Panc1 (cell line): Measurements from ENCODE around the gene MPP3. TPM values are rescaled to one million over a fixed set of nuclear protein-coding genes. Genes with fewer than 3 reads are reported as not detected.

Experiments used
- ATAC-seq: fragments of 200-7000 bp; cut with Tn5 transposase; 2 replicates; pipeline ENCODE4 v1.9.1; 2020; ENCODE audit warnings: mild to moderate bottlenecking, moderate library complexity
- BruUV-seq: library from RNA; stranded (reverse); fragments of 400-500 nt; replicated peaks from 2 replicates; lab custom pipeline; 2021; lab: Mats Ljungman, UMichigan
- CTCF ChIA-PET: fragments of 300-600 bp; sonication (Branson Sonifier 250); formaldehyde crosslinking; loops from one replicate; lab custom pipeline; 2022; ENCODE audit warnings: antibody characterized with exemption; lab: Charles Lee
- POLR2A ChIA-PET: fragments of 300-600 bp; sonication (Branson Sonifier 250); formaldehyde crosslinking; loops from one replicate; lab custom pipeline; 2022; ENCODE audit warnings: antibody characterized with exemption; lab: Charles Lee
- DNase-seq: peaks from one replicate; pipeline ENCODE4 v3.0.0-alpha.2; 2010; ENCODE audit warnings: low read depth, low spot score
- H3K27ac ChIP-seq: 2 replicates; pipeline ENCODE4 v1.5.1; 2011; ENCODE audit warnings: mild to moderate bottlenecking, low read length, inconsistent platforms
- H3K27me3 ChIP-seq: fragments of 200-500 bp; sonication (Bioruptor generic); 2 replicates; pipeline ENCODE4 v1.6.0; 2014; ENCODE audit warnings: low read length, inconsistent platforms; ENCODE audit not compliant: control insufficient read depth, insufficient read depth
- H3K36me3 ChIP-seq: fragments of 200-500 bp; sonication (Bioruptor generic); 2 replicates; pipeline ENCODE4 v1.5.1; 2014; ENCODE audit warnings: inconsistent platforms, mild to moderate bottlenecking, low read length, moderate library complexity; ENCODE audit not compliant: control insufficient read depth, insufficient read depth
- H3K4me1 ChIP-seq: 2 replicates; pipeline ENCODE4 v1.5.1; 2011; ENCODE audit warnings: inconsistent platforms, mild to moderate bottlenecking, low read length, moderate library complexity; ENCODE audit not compliant: control insufficient read depth, insufficient read depth
- H3K4me3 ChIP-seq, 2 experiments: 2 replicates each; pipeline ENCODE4 v1.5.1; 2011 to 2012; ENCODE audit warnings: low read depth in 2 of 2, low read length in 2 of 2, mild to moderate bottlenecking in 2 of 2, inconsistent platforms in 1 of 2, moderate library complexity in 1 of 2
- H3K9me3 ChIP-seq: fragments of 200-500 bp; sonication (Bioruptor generic); 2 replicates; pipeline ENCODE4 v1.5.1; 2014; ENCODE audit warnings: low read depth, mild to moderate bottlenecking, inconsistent platforms, low read length, moderate library complexity; ENCODE audit not compliant: control insufficient read depth, insufficient read depth
- POLR2AphosphoS5 ChIP-seq: IDR thresholded peaks from 2 replicates; pipeline ENCODE4 v1.6.1; 2012; ENCODE audit warnings: mild to moderate bottlenecking, low read depth, low read length, moderate library complexity
- SIN3A ChIP-seq: IDR thresholded peaks from 2 replicates; pipeline ENCODE4 v1.6.1; 2012; ENCODE audit warnings: low read depth, mild to moderate bottlenecking, low read length, moderate library complexity, borderline replicate concordance; ENCODE audit not compliant: insufficient read depth
- TCF7L2 ChIP-seq: IDR thresholded peaks from 2 replicates; pipeline ENCODE4 v1.6.1; 2011; ENCODE audit warnings: mild to moderate bottlenecking, low read depth, low read length, inconsistent platforms
- in situ Hi-C: cut with HindIII; loops from 2 replicates; pipeline ENCODE4 v1.10.0; 2016; ENCODE audit warnings: low sequenced_read_pairs, low pct_unique_long_range_greater_than_20kb
- intact Hi-C: fragments of 100-400 bp; cut with micrococcal nuclease; formaldehyde crosslinking; loops from one replicate; pipeline ENCODE4 v1.10.0; 2022; ENCODE audit not compliant: unreplicated experiment
- total RNA-seq: library from RNA; stranded (reverse); gene quantifications from one replicate; pipeline ENCODE4 v1.2.1, GENCODE V29; 2021; ENCODE audit not compliant: unreplicated experiment
- TF ChIP-seq, protein P1 (sequence below): fragments of 450-650 bp; IDR thresholded peaks from 2 replicates; pipeline ENCODE4 v1.5.1; 2017; ENCODE audit warnings: mild to moderate bottlenecking
- TF ChIP-seq, protein P2 (sequence below), 2 experiments: IDR thresholded peaks; 2 replicates each; pipeline ENCODE4 v1.6.1; 2011 to 2012; ENCODE audit warnings: low read depth in 2 of 2, control low read depth in 1 of 2, low read length in 1 of 2, mild to moderate bottlenecking in 1 of 2, moderate library complexity in 1 of 2; ENCODE audit not compliant: insufficient read depth in 1 of 2

MPP3 gene
- total RNA-seq, 1 experiment from 2014 or later = 7.1 TPM

DNA sequence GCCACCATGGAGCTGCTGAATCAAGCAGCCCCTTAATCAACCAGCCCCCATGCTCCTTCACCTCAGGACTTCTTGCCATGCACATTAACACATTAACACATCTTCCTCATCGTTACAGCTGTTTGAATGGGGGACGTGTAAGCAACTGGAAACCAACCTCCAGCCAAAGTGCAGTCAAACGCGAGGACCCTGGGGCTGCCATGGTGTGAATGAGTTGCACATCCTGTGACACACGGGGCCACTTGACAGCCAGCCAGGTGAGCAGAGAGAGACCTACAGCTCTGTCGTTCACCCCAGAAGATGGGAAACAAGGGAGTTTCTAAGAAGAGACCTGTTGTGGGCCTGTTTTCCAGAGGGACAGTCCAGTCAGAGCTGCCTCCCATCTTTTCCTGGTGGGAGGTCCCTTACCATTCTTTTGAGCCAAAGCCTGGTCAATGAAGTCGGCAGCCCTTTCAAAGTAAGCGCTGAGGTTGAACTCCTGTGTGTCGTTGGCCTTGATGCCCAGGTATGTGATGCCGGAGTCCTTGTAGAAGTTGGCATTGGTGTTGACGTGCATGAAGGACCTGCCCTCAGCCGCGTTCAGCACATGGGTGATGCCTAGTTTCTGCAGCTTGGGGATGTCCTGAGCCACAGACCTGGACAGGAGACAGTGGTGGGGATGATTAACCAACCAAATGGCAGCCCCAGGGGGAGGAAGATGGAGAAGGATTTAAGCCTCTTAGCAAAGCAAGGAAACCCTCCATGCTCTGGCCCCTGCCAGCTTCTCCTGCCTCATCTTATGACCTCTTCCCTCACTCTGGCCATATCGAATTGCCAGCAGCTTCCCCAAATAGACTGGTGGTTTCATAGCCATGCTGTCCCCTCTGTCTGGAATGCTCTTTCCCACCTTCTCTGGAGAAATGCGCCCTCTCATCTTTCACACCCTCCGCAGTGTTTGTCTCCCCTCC is 58.4 kb downstream of the MPP3 start:
- H3K4me3 ChIP-seq = no peak overlapping the region
- peaks cover 9% of the 10 kb centered on the region; the same call in 1 of the 2 replicates for H3K4me1 ChIP-seq
- ChIA-PET POLR2A (no interaction called here), CTCF (no interaction called here)
- in situ Hi-C loops (no loop called here), intact Hi-C loops (no loop called here)
- H3K9me3 ChIP-seq = no peaks in the 10 kb centered on the region
- no TSS peak for BruUV-seq
- DNase-seq (no peak), ATAC-seq (no peak)
- H3K27me3 ChIP-seq = no peaks in the 10 kb centered on the region
- TF ChIP-seq POLR2AphosphoS5 = no peak
- no peak for TF ChIP-seq TCF7L2
- TF ChIP-seq, protein P1, sequence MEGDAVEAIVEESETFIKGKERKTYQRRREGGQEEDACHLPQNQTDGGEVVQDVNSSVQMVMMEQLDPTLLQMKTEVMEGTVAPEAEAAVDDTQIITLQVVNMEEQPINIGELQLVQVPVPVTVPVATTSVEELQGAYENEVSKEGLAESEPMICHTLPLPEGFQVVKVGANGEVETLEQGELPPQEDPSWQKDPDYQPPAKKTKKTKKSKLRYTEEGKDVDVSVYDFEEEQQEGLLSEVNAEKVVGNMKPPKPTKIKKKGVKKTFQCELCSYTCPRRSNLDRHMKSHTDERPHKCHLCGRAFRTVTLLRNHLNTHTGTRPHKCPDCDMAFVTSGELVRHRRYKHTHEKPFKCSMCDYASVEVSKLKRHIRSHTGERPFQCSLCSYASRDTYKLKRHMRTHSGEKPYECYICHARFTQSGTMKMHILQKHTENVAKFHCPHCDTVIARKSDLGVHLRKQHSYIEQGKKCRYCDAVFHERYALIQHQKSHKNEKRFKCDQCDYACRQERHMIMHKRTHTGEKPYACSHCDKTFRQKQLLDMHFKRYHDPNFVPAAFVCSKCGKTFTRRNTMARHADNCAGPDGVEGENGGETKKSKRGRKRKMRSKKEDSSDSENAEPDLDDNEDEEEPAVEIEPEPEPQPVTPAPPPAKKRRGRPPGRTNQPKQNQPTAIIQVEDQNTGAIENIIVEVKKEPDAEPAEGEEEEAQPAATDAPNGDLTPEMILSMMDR = no peak
- no peak for TF ChIP-seq SIN3A
- TF ChIP-seq, protein P2, sequence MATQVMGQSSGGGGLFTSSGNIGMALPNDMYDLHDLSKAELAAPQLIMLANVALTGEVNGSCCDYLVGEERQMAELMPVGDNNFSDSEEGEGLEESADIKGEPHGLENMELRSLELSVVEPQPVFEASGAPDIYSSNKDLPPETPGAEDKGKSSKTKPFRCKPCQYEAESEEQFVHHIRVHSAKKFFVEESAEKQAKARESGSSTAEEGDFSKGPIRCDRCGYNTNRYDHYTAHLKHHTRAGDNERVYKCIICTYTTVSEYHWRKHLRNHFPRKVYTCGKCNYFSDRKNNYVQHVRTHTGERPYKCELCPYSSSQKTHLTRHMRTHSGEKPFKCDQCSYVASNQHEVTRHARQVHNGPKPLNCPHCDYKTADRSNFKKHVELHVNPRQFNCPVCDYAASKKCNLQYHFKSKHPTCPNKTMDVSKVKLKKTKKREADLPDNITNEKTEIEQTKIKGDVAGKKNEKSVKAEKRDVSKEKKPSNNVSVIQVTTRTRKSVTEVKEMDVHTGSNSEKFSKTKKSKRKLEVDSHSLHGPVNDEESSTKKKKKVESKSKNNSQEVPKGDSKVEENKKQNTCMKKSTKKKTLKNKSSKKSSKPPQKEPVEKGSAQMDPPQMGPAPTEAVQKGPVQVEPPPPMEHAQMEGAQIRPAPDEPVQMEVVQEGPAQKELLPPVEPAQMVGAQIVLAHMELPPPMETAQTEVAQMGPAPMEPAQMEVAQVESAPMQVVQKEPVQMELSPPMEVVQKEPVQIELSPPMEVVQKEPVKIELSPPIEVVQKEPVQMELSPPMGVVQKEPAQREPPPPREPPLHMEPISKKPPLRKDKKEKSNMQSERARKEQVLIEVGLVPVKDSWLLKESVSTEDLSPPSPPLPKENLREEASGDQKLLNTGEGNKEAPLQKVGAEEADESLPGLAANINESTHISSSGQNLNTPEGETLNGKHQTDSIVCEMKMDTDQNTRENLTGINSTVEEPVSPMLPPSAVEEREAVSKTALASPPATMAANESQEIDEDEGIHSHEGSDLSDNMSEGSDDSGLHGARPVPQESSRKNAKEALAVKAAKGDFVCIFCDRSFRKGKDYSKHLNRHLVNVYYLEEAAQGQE (IDR thresholded peaks at IDR 0.05; ENCODE audit: insufficient read depth in 1 of 2, low read depth in 2 of 2, low read length in 1 of 2) = no peak
- no peaks in the 10 kb centered on the region for H3K36me3 ChIP-seq
- H3K27ac ChIP-seq = no peak overlapping the region

DNA sequence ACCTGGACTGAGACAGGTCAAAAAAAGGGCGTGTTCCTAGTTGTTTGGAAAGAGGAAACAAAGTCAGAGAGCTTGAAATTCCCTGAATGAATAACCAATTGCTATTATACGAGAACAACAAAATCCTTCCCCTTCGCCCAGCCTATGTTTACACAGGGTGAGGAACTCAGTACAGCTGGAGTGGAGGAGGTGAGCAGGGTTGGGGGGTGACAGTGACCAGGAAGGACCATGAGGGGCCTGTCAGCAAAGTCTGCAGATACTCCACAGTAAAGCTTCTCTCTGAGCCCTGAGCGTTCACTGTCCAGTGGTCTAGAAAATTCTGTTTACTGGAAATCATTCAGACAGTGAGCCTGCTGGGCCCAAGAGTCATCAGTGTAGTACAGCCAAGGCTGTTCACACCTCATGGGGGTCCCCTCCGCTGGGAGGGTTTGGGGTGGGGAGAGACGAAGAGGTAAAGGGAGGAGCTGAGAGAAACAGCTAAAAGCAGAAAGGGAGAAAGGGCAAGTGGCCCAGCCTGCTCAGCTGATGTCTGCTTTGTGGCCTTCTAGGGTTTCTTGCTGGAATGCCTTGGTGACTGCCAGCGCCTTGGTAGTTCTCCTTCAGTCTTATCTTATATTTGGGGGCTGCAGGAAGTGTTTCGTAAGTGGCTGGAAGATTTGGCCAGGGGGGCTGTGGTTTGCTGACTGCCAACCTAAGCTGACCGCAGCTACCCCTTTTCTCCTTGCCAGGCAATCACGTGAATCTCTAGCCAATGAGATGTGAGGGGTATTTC is 59.9 kb downstream of the MPP3 start:
- BruUV-seq = no TSS peak
- no peak for TF ChIP-seq POLR2AphosphoS5
- TF ChIP-seq, protein P1 = no peak
- TF ChIP-seq, protein P2 (IDR thresholded peaks at IDR 0.05; ENCODE audit: insufficient read depth in 1 of 2, low read depth in 2 of 2, low read length in 1 of 2) = no peak
- no peak for TF ChIP-seq TCF7L2
- no peak for TF ChIP-seq SIN3A
- Histone ChIP-seq H3K4me1 (peaks cover 5% of the 10 kb centered on the region; the same call in 1 of the 2 replicates), H3K4me3 (no peak overlapping the region), H3K36me3 (no peaks in the 10 kb centered on the region), H3K27me3 (no peaks in the 10 kb centered on the region), H3K9me3 (no peaks in the 10 kb centered on the region), H3K27ac (no peak overlapping the region)
- ATAC-seq (no peak), DNase-seq (no peak)
- in situ Hi-C loops = no loop called here
- intact Hi-C loops = no loop called here
- POLR2A ChIA-PET = no interaction called here
- CTCF ChIA-PET = no interaction called here
